ENCODE measurements around the gene CDCA4.

CDCA4 gene

GRCh38 chr14:104984056-104984894, 36.6 kb downstream of the CDCA4 start:
- no peak for DNase-seq

- DNase-seq, result no peak
Measured at GRCh38 chr14:104983231-104983721, 37.6 kb downstream of the CDCA4 start.

GRCh38 chr14:104982548-104983230, 38.2 kb downstream of the CDCA4 start:
- DNase-seq, result no peak

- DNase-seq, result no peak
Measured at GRCh38 chr14:104981699-104982541, 39.0 kb downstream of the CDCA4 start.

- no peak for DNase-seq
Measured at GRCh38 chr14:104980611-104981531, 40.0 kb downstream of the CDCA4 start.

- no peak for DNase-seq
Measured at GRCh38 chr14:104979758-104980610, 40.9 kb downstream of the CDCA4 start.

- DNase-seq, result no peak
Measured at GRCh38 chr14:104978746-104979691, 41.9 kb downstream of the CDCA4 start.

- no peak for DNase-seq
Measured at GRCh38 chr14:104977681-104978653, 42.9 kb downstream of the CDCA4 start, which contains the start of gene AHNAK2. Gene AHNAK2 (minus strand): TSS chr14:104978374. CDS start chr14:104978237, 137 bp downstream.

- DNase-seq, result no peak
Measured at GRCh38 chr14:104977008-104977680, 43.7 kb downstream of the CDCA4 start.

GRCh38 chr14:104976198-104977007, 44.5 kb downstream of the CDCA4 start:
- peak; percentile 82 for DNase-seq

GRCh38 chr14:104975481-104976197, 45.2 kb downstream of the CDCA4 start:
- DNase-seq, result no peak

GRCh38 chr14:104974665-104975390, 46.1 kb downstream of the CDCA4 start:
- DNase-seq, result no peak

GRCh38 chr14:104974146-104974541, 46.7 kb downstream of the CDCA4 start:
- no peak for DNase-seq

- no peak for DNase-seq
Measured at GRCh38 chr14:104973385-104974145, 47.3 kb downstream of the CDCA4 start.

- DNase-seq, result no peak
Measured at GRCh38 chr14:104973135-104973384, 47.8 kb downstream of the CDCA4 start.

All from activated T-cell treated with anti-CD3 and anti-CD28 coated beads for 4 hours (primary cell).